Measurements from ENCODE around the gene SPDYE6.
"Not testable (repeated sequence)": the region's sequence is repeated elsewhere in the genome, so short reads cannot be mapped to it uniquely, and the experiment has no call there.

Gene SPDYE6, protein sequence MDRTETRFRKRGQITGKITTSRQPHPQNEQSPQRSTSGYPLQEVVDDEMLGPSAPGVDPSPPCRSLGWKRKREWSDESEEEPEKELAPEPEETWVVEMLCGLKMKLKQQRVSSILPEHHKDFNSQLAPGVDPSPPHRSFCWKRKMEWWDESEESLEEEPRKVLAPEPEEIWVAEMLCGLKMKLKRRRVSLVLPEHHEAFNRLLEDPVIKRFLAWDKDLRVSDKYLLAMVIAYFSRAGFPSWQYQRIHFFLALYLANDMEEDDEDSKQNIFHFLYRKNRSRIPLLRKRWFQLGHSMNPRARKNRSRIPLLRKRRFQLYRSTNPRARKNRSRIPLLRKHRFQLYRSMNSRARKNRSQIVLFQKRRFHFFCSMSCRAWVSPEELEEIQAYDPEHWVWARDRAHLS

DNA sequence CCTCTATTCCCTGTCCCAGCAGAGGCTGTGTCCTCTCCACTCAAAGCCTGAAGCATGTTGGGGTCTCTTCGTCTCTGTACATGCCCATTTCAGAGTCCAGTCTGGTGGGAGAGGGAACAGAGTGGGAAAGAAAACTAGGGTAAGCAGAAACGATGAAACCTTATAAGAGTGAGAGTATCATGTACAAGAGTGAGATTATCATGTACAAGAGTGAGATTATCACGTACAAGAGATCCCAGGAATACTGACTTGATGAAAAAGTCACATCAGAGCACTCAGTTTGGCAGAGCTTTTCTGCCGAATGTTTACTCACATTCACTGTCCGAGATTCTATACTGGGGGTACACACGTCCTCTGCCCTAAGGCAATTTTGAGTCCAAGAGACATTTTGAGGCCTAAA, at the start of gene SPDYE6:
Gene SPDYE6, minus strand, starts transcription at position 101 of the 400 bp plus-strand sequence. CDS start 421 bp downstream, outside the sequence.
- not testable (repeated sequence) for DNase-seq (ENCODE audit: low read depth, low spot score)

DNA sequence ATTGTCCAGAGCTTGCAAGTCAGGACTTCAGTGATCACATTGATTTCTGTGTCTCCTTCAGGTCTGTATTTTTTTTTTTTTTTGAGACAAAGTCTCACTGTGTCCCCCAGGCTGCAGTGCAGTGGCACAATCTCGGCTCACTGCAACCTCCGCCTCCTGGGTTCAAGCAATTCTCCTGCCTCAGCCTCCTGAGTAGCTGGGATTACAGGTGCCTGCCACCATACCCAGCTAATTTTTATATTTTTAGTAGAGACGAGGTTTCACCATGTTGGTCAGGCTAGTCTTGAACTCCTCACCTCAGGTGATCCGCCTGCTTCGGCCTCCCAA, 48.6 kb upstream of the SPDYE6 start:
- not testable (repeated sequence) for DNase-seq (ENCODE audit: low read depth, low spot score)

DNA sequence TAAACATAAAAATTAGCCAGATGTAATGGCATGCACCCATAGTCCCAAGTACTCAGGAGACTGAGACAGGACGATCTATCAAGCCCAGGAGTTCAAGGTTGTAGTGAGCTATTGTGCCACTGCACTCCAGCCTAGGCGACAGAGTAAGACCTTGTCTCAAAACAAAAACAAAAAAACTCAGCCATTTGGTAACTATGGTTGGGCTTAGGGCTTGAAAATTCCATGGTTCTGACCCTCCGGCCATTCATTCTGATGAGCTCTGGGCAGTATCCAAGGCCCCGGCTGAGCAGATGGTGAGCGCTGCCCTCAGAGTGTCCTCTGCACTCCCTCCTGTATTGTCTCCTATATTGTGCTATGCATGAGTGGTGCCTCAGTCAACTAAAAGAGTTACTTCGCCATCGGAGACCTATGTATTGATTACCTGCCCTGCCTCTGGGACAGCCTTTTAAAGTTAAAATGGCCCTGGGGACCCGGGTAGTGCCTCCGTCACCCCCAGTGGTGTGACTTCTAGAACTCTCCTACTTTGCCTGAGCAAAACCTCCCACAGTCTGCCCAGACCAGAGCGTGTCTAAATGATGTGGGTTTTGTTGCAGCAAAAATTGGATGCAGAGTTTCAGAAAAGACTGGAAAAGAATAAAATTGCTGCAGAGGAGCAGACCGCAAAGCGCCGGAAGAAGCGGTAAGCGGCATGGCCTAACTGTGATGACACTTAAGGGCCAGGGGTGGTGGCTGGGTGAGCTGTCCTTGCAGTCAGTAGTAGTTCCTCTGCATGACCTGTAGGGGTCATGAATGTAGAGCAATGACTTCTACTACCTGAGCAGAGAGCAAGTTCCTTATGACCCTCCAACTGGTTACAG, 48.0 kb upstream of the SPDYE6 start:
- no peak for DNase-seq (ENCODE audit: low read depth, low spot score)

DNA sequence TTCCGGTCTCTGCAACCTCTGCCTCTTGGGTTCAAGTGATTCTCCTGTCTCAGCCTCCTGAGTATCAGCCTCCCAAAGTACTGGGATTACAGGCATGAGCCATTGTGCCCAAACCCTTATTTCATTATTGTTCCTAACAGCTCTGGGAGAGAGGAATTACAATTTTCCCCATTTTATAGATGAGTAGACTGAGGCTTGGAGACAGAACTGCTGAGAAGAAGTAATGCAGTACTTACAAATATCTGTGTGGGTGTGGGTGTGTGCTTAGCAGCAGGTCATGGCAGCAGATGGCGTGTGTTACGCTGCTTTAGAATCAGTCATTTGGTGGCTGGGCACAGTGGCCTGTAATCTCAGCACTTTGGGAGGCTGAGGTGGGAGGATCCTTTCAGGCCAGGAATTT, 47.3 kb upstream of the SPDYE6 start:
- DNase-seq (ENCODE audit: low read depth, low spot score), result no peak

DNA sequence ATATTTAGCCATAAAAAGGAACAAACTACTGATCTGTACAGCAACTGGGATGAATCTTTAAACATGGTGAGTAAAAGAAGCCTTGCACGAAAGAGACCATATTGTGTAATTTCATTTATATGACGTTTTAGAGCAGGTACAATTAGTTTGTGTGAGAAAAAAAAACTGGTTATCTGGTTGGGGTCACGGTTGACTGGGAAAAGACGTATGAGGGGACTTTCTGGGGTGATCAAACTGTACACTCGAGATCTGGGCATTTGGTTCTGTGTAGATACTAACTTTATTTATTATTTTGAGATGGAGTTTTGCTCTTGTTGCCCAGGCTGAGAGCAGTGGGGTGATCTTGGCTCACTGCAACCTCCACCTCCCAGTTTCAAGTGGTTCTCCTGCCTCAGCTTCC, 44.1 kb upstream of the SPDYE6 start:
- DNase-seq (ENCODE audit: low read depth, low spot score), result no peak

DNA sequence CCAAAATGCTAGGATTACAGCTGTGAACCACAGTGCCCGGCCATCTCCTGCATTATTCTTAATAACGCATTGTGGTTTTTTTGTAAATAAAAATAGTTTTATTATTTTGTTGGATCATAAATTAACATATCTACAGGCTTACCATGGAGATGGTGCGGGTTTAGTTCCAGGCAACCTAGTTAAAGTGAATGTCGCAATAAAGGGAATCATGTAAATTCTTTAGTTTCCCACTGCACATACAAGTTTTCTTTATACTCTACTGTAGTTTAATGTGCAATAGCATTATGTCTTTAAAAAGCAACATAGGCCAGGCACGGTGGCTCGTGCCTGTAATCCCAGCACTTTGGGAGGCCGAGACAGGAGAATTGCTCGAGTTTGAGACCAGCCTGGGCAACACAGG, 42.3 kb upstream of the SPDYE6 start:
- no peak for DNase-seq (ENCODE audit: low read depth, low spot score)

DNA sequence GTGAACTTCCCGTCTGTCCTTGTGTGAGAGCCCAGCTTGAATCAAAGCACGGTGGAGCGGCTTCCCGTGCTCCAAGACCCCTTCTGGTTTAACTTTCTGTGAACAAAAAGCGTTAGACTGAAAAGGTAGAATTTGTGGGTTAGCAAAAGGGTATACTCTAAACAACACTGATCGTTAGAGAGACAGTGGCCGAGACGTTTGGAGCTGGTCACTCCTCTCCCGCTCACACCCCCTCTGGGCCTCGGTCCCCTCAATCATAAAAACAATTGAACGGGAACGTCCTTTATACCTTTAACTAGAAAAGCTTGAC, 40.4 kb upstream of the SPDYE6 start:
- DNase-seq (ENCODE audit: low read depth, low spot score), result no peak

DNA sequence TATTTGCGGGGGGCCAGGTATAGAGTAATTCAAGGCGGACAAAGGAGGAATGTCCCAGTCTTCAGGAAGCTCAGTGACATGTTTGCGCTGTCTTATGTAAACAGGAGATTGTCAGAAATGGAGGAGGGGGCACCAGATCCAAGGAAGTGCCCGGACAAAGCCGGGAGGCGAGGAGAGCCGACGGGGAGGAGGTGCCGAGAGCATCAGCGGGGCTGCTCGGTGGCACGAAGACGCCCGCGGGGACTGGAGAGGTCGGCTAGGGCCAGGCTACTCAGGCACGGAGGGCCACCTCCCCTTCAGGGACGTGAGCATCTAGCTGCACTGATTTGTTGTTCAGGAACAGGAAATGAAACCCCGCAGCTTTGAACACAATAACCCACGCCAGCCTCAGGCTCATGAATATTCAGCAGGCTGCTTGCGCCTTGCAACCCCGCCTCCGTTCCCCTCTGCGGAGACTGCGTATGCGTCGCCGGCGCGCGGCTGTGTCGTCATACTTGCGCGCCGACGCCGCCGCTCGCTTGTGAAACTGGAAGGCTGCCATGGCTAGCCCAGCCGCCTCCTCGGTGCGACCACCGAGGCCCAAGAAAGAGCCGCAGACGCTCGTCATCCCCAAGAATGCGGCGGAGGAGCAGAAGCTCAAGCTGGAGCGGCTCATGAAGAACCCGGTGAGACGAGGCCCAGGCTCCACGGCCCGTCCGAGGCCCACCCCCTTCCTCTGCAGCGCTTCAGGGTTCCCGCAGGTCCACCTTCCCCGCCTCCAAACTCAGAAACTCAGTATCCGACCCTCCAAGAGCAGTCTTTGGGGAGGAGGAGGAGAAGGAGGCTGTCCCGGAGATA, 39.8 kb upstream of the SPDYE6 start, which contains the start of gene PRKRIP1:
Gene PRKRIP1, plus strand, starts transcription at position 491 of the 837 bp plus-strand sequence. Its CDS starts 49 bp downstream, at position 540.
- DNase-seq (ENCODE audit: low read depth, low spot score), result peak; percentile 65

DNA sequence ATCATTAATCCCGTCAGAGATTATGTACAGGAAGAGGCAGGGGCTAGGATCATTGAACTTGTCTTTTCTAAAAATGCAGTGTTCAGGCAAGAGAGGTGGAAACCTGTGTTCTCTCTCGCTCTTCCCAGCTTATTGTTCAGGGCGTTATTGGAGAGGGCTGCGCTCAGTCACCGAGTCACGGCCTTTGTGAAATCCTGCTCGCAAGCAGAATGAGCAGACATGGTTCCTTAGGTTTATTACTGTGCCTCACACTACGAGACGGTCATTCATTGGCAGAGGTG, 39.3 kb upstream of the SPDYE6 start:
- DNase-seq (ENCODE audit: low read depth, low spot score), result no peak

DNA sequence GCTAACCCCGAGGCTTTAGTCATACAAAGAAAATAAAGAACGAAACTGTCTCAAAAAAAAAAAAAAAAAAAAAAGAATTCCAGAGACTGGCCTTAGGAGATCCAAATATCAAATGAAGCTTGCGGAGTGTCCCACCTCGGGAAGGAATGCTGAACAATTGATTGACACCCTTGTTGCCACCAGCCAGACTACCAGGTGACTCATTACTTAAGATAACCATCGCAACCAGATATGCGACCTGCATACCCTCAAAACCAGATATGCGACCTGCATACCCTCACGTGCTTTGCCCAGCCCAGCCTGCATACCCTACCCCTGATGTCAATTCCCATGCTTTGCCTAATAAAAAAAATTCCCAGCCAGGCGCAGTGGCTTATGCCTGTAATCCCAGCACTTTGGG, 37.2 kb upstream of the SPDYE6 start:
- no peak for DNase-seq (ENCODE audit: low read depth, low spot score)

DNA sequence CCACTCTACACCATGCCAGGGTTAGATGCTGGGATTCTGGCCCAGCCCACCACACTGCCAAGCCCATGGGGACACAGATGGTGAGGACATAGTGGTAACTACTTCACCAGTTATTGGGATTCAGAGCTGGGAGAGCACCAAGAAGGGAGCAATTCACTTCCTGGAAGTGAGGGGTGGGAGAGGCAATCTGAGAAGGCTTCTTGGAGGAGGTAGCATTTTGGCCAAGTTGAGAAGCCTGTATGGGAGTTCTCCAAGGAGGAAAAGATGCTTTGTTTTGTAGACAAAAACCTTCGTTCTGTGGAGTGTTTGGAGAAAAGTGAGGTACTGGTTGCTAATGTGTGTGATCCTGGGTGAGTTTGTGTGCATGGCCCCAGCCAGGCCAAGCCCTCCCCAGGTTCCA, 36.1 kb upstream of the SPDYE6 start:
- no peak for DNase-seq (ENCODE audit: low read depth, low spot score)

DNA sequence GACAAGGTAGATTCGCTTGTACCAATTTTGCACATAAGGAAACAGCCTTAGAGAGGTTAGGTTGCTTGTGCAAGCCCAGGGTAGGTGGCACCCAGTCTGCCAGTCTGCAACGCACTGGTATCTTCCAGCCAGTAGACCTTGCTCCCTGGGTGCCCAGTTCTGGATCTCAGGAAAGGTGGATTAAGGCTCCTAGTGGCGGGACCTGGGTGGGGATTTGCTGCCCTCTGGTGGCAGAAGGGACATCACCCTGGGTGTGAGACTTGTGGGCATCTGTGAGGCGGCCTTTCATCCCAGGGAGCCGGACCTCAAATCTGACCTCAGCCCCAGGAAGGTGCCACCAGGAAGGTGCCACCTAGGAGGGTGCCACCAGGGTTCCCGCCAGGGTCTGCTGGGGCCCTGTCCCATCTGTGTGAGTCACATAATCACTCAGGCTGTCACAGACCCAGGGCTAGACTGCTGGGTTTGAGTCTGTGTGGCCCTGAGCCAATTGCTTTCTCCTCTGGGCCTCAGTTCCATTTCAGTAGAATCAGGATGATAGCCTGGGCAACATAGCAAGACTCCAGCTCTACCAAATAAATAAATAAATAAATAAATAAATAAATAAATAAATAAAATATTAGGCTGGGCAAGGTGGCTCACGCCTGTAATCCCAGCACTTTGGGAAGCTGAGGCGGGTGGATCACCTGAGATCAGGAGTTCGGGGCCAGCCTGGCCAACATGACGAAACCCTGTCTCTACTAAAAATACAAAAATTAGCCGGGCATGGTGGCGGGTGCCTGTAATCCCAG, 34.6 kb upstream of the SPDYE6 start:
- DNase-seq (ENCODE audit: low read depth, low spot score), result peak; percentile 31

DNA sequence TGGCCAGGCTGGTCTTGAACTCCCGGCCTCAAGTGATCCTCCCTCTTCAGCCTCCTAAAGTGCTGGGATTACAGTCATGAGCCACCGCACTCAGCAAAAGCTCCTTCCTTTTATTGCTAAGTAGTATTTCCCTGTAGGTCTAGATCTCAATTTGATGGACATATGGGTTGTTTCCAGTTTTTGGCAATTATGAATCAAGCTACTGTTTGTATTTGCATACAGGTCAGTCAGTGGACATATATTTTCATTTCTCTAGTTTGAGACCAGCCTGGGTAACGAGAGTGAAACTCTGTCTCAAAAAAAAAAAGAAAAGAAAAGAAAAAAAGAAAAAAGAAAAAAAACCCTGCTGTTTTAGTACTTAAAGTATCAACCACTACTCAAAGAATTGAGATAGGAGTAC, 33.6 kb upstream of the SPDYE6 start:
- no peak for DNase-seq (ENCODE audit: low read depth, low spot score)

DNA sequence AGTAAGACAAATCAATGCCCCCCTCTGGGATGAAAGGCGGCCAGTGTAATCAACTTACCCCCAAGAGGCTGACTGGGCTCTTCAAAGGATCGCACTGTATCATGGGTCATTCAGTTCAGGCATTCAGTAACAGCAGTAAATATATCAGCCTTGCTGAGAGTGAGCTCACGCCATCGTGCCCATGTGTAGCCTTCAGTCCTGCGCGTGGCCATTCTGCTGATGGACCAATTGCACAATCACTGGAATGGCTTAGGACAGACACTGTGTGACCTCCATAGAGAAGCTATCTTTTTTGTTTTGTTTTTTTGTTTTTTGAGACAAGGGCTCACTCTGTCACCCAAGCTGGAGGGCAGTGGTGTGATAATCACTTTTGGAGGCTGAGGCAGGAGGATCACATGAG, 30.8 kb upstream of the SPDYE6 start:
- DNase-seq (ENCODE audit: low read depth, low spot score), result no peak

DNA sequence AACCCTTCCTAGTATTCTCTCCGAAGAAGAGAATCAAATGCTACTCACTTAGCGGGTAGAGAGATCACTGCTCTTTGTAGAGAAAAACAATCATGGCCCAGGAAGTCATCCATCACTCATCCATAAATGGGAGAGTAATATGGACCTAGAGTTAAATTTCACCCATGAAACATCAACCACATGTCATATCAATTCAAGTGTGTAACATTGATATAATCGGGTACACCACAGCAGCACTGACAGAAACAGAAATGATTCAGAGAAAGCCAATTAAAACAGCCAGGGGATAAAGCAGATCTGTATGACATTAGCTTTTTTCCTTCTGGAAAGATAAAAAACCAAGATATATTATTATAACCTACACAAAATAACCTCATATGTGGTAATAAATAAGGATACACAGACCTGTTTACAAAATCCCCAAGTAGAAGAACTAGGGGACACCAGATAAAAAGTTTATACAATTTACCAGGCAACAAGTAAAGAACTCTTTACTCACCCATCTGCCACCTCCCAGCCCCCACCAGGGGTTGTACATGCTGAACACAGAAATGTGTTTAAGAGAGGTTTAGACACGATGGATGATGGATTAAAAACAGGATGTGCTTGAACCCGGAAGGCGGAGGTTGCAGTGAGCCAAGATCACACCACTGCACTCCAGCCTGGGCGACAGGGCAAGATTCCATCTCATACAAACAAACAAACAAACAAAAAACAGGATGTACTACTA, 25.6 kb upstream of the SPDYE6 start:
- DNase-seq (ENCODE audit: low read depth, low spot score), result not testable (repeated sequence)

DNA sequence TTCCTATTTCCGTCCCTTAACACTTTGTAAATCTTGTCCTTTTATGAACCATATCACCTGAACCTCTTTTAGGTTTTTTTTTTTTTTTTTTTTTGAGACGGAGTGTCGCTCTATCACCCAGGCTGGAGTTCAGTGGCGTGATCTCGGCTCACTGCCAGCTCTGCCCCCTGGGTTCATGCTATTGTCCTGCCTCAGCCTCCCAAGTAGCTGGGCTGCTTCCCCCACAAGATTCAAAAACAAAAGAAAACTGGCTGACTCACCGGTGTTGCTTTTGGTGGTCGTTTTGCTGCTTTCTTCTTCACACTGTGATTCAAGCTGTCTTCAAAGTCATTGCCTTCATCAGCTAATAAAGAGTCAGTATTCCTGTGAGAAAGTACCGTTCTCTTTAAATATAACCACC, 24.6 kb upstream of the SPDYE6 start:
- not testable (repeated sequence) for DNase-seq (ENCODE audit: low read depth, low spot score)

DNA sequence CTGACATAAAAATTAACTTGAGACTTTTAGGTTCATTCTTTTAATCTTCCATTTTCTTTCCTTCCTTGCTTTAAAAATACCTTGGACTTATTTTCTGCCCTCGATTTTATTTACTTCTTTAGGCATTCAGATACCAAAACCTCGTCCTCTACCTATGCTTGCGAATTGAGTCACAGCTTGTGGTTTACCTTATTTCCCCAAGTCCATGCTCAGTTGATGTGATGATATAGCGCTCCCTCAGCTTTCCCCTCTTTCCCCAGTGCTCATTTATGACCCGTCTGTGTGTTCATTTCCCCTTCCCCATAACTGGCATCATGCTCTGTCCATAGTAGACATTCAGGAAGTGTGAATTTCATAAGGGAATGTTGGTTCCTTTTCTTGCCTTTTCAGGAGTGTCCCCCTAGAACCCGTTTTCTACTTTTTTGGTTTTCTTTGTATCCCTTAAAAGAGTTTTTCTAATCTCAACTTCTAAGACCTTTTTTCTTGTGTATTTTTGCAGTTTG, 20.8 kb upstream of the SPDYE6 start:
- DNase-seq (ENCODE audit: low read depth, low spot score), result no peak

DNA sequence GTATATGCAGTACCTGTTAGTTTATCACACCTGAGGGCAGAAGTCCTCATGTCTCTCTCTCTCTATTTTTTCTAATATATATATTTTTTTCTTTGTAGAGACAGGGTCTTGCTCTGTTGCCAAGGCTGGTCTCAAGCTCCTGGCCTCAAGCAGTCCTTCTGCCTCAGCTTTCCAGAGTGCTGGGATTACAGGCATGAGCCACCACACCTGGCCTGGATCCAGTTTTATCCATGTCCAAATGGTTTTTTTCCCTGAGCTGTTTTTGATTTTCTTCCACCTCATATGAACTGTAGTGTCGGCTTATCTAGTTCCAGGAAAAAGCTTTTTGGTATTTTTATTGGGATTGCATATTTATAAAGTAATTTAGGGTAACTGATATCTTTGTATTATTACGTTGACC, 16.6 kb upstream of the SPDYE6 start:
- not testable (repeated sequence) for DNase-seq (ENCODE audit: low read depth, low spot score)

DNA sequence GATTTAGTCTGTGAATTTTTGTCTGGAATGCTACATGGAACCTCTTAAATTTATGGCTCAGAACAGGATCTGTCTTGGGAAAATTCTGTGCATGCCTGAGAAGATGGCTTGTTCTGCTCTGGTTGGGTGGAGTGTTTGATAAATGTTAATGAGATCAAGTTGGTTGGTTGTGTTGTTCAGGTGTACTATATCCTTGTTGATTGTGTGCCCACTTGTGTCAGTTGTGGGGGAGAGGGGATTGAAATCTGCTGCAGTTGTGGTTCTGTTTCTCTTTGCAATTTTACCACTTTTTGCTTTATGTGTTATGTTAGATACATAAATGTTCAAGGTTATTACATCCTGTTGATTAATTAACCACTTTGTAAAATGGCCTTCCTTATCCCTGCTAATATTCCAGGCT, 13.8 kb upstream of the SPDYE6 start:
- not testable (repeated sequence) for DNase-seq (ENCODE audit: low read depth, low spot score)

DNA sequence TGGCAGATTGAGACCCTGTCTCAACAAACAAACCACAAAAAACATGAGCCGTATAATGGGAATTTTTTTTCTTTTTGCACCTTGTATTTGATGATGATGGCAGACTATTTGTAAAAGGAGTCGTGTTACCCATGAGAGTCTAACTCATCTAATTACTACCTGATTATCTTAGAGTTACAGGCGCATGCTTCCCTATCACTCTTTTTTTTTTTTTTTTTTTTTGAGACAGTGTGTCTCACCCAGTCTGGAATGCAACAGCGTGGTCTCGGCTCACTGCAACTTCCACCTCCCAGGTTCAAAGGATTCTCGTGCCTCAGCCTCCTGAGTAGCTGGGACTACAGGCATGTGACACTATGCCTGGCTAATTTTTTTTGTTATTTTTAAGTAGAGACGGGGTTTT, 9.1 kb upstream of the SPDYE6 start:
- DNase-seq (ENCODE audit: low read depth, low spot score), result not testable (repeated sequence)
